Dermis blood vessel endothelial cell (primary cell): ENCODE results near the gene MERTK. TPM values are rescaled to one million over a fixed set of nuclear protein-coding genes. Genes with fewer than 3 reads are reported as not detected.
"Not testable (repeated sequence)": the region's sequence is repeated elsewhere in the genome, so short reads cannot be mapped to it uniquely, and the experiment has no call there.

ENCODE experiments used
- DNase-seq: peaks from one replicate; pipeline ENCODE4 v3.0.0; 2010
- total RNA-seq: library from RNA; depleted of rRNA; stranded (reverse); fragments of >200 nt; gene quantifications from 2 replicates; pipeline ENCODE4 v1.2.3, GENCODE V29; 2014

The MERTK gene
- total RNA-seq, 1 donor from 2014 or later: 25.0 TPM

DNA sequence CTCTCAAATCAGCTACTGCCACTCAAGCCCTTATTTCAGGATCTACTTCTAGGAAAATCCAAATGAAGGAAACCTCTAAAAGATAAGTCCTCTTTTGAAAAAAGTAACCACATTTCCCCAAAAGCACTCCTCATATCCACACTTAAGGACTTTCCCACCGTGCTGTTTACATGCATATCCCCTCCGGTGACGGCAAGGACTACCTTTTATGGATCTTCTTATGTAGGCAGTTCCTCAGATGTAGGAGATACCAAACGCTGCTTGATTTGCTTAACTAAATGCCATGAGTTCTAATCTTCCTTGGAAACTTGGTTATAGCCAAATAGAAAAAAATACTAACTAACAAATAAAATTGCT, 149.8 kb downstream of the MERTK start:
- DNase-seq: no peak

DNA sequence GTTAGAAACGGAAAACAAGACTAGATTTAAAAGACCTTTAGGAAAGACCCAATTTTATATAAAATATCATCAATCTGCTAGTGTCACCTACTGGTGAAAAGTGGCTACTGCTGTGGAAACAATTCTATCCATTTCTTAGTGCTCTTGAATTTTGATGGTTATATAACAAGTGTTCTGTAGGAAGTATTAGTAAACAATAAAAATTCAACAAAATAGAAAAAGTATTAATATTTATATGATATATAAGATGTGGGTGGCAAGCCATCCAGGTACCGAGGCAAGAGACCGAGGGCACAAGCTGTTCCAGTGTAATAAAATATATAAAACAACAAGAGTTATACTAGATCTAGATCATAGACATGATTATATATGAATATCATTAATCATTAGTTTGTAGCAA, 150.5 kb downstream of the MERTK start:
- peak; percentile 84 for DNase-seq

DNA sequence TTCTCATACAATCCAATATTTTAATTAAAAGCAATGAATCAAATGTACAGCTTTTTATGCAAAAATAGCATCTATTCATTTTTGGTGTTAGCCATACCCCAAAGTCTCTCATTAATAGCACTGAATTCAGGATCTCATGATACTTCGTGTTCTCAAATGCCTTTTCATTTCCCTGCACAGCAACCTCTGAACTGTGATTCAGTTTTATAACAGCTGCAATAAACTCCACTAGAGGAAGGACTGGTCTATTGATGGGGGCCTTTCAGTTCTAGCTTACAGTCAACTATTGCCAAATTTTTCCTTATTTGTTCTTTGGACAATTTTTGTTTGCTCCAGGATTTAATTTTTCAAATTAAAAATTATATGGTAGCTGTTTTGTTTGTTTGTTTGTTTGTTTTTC, 151.9 kb downstream of the MERTK start:
- DNase-seq: no peak

DNA sequence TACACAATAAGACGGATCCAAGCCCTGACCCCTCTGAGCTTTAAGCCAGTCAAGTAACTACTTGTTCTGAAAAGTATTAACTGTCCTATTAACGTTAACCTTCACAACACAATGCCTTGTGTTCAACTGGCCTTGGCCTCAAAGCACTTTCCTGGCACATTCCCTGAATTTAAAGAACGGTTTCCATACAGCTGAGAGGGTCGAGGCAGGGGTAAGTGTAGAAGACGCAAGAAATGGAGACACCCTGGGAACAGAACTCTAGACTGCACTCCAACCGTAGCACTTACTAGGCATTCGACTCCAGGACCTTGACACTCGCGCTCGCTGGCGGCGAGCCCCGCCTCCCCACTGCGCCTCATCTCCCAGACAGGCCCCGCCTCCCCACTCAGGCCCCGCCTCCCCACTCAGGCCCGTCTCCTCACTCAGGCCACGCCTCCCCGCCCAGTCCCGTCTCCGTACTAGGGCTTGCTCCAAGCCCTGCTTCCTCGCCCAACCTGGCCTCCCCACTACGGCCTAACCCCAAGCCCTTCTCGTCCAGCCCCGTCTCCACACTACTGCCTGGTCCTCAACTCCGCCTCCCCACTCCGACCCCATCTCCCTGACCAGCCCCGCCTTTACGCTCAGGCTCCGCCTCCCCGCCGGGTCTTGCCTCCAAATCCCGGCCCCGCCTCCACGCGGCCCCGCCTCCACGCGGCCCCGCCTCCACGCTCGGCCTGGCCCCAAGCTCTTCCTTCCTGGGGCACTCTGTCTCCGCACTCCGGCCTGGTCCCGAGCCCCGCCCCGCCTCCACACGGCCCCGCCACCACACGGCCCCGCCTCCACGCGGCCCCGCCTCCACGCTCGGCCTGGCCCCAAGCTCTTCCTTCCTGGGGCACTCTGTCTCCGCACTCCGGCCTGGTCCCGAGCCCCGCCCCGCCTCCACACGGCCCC, 155.8 kb downstream of the MERTK start:
- DNase-seq: peak; percentile 97

- DNase-seq: peak; percentile 99
These were observed 156.7 kb downstream of the MERTK start, which contains the start of gene TMEM87B for GRCh38 chr2:112054847-112055729. Gene TMEM87B (plus strand): TSS chr2:112055269. CDS start chr2:112055592, 323 bp downstream.

GRCh38 chr2:112055730-112056625, 157.6 kb downstream of the MERTK start:
- peak; percentile 73 for DNase-seq

GRCh38 chr2:112056626-112056987, 158.2 kb downstream of the MERTK start:
- DNase-seq: no peak

DNA sequence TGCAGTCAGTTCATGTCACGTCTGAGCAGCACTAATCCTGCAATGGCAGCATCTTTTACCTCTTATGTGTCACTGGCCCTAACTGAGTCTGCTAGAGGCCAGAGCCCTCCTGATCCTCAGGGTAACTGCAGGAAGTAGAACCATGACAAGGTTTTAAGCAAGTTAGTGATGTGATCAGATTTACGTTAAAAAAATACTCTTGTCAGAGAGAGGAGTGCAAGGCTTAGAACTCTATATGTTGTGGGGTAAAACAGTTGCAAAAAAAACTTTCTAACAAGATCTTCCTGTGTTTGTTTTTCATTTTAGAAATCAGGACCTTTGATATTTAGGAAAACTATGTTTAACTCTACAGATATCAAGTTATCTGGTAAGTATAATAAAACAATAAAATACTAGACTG, 161.3 kb downstream of the MERTK start:
- DNase-seq: no peak

- peak; percentile 43 for DNase-seq
These were observed 162.9 kb downstream of the MERTK start for GRCh38 chr2:112061299-112061698.

DNA sequence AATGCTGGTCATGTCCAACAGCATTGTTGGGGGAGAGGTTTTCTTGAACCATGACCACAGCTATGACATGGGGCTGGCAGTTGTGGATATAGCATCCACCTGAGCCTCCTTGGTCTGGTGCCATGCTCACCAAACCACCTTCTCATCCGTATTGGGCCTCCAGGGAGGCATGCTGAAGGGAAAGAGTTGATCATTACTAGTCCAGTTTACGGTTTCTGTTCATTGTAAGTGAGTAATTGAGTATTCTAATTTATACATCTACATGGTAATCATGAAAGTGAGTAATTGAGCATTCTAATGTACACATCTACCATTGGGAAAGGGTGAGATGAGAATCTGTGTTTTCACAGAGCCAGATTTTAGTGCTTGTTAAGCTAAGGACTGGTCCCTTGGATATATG, 163.4 kb downstream of the MERTK start:
- DNase-seq: no peak

DNA sequence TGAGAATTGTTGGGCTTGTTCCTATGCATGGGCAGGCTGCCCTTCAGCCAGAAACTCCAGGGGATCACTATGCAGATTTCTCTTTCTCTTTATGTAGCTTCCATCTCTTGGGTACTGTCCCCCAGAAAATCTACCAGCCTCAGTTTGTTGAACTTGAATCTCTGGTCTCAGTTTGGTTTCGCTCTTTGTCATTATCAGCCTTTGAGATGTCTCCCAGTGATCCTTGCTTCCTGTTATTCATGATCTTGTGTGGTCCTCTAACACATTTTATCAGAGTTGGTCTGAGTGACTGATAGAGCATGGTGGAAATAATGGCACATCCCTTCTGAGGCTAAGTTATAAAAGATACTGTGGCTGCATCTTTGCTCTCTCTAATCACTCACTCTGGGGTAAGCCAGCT, 164.5 kb downstream of the MERTK start:
- DNase-seq: no peak

- DNase-seq: no peak
These were observed 167.1 kb downstream of the MERTK start for GRCh38 chr2:112065486-112065885.

DNA sequence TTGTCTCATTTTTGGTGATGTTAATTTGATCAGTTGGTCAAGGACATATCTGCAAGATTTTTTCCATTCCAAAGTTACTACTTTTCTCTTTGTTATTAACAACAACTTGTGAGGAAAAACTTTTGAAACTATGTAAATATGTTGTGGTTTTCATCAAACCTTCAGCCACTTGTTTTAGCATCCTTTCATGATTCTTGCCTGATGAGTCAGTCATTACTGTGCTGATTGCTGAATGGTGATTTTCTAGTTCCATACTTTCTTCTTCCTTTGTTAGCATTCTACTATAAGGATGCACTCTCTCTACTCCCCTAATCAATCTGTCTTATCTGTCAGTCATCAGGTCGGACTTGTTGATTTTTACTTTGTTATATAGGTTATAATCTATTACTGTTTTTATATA, 167.6 kb downstream of the MERTK start:
- DNase-seq: peak; percentile 34

- DNase-seq: not testable (repeated sequence)
These were observed 171.4 kb downstream of the MERTK start for GRCh38 chr2:112069794-112070193.

DNA sequence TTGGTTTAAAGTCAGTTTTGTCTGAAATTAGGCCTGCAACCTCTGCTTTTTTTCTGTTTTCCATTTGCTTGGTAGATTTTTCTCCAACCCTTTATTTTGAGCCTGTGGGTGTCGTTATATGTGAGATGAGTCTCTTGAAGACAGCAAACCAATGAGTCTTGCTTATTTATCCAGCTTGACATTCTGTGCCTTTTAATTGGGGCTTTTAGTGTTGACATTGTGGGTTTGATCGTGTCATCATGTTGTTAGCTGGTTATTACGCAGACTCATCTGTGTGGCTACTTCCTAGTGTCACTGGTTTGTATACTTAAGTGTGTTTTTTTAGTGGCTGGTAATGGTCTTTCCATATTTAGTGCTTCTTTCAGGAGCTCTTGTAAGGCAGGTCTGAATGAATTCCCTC, 175.5 kb downstream of the MERTK start:
- no peak for DNase-seq

DNA sequence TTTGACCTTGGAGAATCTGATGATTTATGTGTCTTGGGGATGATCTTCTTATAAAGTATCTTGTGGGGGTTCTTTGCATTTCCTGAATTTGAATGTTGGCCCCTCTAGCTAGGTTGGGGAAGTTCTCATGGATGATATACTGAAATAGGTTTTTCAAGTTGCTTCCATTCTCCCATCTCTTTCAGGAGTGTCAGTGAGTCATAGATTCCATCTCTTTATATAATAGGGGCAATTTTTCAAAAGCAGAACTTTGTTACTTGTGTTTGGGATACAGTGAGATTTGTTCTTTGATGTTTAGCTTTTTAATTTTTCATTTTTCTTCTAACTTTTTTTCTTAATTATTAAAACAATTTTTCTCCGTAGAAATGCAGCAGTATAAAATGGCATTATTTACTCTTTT, 176.1 kb downstream of the MERTK start:
- peak; percentile 40 for DNase-seq

- peak; percentile 81 for DNase-seq
These were observed 177.3 kb downstream of the MERTK start for GRCh38 chr2:112075490-112076260.

- DNase-seq: no peak
These were observed 179.4 kb downstream of the MERTK start for GRCh38 chr2:112077814-112078213.
